CD4-positive, alpha-beta T cell treated with Interleukin-15 for 1 hour (primary cell): ENCODE measurements around the gene FAM118A.
"Not testable (repeated sequence)": the region's sequence is repeated elsewhere in the genome, so short reads cannot be mapped to it uniquely, and the experiment has no call there.

ENCODE experiments used
- DNase-seq: peaks from one replicate; pipeline ENCODE4 v3.0.0-alpha.2; 2020

FAM118A gene

DNA sequence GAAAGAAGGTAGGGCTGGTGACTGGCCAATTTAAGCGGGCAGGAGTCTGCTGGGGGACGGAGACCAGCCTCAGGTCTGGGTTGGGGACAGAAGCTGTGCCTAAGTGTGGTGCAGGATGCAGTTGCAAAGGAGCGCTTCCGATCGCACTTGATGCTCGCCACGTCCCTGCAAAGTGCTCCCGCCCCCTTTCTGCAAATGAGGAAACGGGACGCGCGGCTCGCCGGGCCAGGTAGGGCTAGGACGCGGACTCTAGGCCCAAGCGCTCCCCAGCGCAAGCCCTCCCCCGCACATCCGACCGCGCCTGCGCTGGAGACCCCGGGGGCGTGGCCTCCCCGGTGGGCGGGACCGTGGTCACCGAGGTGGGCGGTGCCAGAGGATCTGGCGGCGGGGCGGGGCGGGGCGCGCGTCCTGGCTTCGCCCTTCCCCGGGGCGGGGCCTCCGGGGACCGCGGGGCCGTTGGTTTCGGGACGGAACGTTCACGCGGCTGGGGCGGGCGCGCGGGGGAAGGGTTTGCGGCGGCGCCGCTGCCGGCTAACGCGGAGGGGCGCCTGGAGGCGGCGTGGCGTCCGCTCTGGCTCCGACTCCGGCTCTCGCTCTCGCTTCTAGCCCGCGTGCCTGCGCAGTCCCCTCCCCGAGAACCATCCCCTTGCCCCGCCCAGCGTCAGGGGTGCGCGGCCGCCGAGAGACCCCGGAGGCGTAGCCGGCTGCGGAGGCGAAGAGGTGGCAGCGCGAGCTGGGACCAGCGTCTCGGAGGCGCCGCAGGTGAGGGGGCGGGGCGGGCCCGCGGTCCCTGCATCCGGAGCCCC lies at the start of gene FAM118A:
Gene FAM118A (plus strand): TSS at position 513 of the 806 bp plus-strand sequence. CDS start 12,446 bp downstream, outside the sequence.
- peak; percentile 92 for DNase-seq

DNA sequence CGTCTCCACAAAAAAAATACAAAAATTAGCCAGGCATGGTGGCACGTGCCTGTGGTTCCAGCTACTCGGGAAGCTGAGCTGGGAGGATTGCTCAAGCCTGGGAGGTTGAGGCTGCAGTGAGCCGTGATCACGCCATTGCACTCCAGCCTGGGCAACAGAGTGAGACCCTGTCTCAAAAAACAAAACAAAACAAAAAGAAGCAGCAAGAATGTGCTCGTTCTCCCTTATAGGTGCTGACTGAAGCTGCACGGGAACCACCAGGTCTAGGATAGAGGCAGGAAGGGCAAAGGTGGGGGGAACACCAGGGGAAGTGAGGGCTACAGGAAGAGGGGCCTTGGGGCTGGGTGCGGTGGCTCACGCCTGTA lies 49.4 kb upstream of the FAM118A start:
- DNase-seq: not testable (repeated sequence)

DNA sequence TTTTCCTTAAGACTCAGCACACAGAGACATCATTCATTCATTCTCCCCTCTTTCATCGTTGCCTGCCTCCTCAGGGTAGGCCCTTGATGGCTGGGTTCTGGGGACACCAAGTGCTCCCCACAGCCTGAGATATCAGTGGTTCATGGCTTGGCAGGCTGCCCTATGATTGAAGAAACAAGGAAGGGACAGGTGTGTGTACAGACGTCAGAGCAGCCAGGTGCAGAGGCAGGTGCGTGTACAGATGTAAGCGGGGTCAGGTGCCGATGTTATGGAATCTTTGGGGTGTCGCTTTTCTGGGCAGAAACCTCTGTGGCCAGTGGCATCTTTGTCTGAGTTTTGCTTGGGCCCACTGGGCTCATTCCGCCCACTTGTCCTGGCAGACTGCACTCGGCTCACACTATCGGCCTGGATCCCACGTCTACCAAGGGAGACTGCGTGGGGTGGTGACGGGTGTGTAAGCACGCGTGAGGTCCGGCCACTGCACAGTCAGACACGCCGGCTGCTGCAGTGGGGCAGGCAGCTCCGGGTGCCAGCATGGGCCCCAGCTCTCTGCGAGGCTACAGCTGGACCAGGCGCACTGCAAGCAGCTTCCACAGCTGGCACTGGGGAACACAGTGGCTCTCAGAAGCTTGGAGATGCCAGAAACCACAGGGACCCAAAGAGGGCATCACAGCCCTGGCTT lies 48.2 kb upstream of the FAM118A start:
- no peak for DNase-seq

DNA sequence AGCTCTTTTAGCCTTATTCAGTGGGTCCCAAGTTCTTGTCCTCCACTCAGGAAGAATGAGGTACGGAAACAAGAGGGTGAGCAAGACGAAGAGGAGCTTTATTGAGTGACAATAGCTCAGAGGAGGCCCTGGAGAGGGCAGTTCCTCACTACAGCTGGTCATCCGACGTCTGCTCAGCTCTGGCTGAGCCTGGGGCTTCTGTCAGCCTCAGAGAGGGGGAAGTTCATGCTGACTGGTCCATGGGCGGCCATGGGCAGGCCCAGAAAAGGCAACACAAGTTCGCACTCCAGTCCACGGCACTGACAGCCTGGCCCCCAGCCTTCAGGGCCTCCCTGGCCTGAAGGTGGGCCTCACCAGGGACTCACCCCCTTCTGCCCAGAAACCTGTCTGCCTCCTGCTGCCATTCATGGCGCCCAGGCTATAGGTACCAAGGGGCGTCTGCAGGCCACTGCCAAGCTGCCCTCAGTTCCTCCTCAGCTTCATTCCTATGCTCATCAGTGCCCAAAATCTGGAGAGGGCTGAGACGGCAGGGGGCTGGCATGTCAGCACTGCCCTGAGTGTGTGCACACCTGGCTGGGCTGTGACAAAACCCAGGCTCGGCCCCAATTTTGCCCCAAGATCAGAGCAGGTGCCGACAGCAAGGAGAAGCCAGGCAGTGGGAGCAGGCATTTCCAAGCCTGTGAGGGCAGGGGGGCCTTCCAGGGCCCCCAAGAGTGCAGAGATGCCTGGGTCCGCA lies 47.4 kb upstream of the FAM118A start:
- peak; percentile 49 for DNase-seq

DNA sequence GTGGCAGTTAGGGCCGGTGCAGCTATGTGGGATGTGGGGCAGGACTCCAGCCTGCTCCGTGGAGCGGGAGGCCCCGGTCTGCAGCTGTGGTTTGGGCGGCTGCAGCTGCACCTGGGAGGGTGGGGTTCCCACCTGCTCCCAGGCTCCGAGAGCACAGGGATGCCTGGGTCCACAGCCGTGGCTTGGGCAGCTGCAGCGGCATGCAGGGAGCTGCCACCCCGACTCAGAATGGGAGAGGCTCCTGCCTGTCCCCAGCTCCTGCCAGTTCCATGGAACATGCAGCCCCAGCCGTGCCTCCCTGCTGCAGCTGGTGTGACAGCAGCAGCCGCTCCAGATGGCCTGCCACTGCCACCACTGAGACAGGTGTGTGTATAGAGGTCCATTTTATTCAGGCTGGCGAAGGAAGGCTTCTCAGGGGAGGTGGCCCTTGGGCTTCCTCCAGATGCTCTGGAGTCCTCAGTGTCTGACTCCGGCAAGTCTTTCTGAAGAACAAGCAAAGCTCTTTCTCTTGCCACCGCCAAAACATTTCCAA lies 46.7 kb upstream of the FAM118A start:
- no peak for DNase-seq

DNA sequence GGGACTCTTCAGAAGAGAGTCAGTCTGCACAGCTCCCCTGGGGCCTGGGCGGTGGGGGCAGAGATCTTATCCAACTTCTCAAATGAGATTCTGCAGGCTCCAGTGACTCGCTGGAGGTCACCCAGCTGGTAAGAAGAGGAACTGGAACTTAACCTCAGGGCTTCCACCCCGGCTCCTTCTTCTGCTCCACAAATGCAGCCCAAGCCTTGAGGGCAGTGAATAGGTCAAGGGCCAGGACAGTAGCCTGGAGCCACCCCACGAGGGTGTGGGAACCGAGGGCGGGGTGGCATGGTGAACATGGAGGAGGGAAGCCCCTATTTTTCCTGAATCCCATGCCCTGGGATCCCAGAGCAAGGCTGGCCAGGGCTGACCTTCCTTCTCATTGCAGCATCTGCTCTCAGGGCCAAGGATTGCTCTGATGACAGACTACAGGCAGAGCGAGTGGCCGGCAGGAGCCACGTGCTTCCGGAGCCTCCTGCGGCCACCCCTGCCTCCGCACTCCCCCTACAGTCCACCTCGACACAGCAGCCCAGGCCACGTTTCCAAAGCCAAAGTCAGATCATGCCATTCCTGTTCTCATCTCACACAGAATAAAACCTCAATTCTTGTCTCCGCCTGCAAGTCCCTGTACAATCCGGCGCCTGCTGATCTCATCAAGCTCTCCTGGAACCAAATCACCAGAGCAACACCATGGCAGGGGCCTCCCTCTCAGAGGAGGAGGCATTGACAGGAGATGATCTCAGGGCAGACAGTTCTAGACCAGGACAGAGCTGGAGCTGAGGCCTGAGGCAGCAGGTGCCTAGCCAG lies 46.1 kb upstream of the FAM118A start:
- DNase-seq: peak; percentile 73

DNA sequence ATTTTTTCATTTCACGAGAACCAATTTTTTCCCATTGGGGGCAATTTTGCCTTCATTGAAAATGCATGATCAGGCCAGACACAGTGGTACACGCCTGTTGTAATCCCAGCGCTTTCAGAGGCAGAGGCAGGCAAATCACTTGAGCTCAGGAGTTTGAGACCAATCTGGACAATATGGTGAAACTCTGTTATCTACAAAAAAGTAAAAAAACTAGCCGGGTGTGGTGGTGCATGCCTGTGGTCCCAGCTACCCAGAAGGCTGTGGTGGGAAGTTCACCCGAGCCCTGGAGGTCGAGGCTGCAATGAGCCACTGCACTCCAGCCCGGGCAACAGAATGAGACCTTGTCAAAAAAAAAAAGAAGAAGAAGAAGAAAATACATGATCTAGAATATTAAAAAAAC lies 44.2 kb upstream of the FAM118A start:
- no peak for DNase-seq

DNA sequence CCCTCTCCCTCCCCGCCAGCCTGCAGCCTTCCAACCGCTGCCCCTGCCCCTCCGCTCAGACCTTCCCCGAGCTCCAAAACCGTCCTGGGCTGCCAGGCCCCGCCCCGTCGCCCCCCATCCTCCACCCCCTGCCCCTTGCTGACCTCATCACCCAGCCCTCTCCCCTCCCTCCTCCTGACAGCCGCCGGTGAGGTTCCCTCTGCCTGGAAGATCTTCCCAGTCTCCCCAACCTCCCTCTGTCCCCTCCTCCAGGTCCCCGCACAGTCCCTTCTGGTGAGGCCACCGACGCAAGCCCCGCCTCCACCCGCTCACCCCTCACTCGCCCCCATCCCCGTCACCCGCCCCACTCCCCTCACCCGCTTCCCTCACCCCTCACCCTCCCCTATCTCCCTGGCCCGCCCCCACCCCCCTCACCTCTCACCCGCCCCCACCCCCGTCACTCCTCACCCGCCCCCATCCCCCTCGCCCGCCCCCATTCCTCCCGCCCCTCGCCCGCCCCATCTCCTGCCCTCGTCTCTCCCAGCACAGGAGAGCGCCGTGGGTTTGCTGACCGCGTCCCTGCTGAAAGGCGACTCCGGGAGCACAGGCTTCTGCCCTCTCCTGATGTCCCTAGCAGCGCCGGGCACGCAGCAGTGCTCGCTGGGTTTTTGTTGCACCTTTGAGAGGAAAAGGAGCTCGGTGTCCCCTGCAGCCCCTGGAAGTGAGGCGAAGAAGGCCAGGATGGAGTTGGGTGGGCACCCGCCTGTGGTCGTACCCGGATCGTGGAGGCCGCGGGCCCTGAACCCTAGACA lies 41.4 kb upstream of the FAM118A start:
- no peak for DNase-seq

DNA sequence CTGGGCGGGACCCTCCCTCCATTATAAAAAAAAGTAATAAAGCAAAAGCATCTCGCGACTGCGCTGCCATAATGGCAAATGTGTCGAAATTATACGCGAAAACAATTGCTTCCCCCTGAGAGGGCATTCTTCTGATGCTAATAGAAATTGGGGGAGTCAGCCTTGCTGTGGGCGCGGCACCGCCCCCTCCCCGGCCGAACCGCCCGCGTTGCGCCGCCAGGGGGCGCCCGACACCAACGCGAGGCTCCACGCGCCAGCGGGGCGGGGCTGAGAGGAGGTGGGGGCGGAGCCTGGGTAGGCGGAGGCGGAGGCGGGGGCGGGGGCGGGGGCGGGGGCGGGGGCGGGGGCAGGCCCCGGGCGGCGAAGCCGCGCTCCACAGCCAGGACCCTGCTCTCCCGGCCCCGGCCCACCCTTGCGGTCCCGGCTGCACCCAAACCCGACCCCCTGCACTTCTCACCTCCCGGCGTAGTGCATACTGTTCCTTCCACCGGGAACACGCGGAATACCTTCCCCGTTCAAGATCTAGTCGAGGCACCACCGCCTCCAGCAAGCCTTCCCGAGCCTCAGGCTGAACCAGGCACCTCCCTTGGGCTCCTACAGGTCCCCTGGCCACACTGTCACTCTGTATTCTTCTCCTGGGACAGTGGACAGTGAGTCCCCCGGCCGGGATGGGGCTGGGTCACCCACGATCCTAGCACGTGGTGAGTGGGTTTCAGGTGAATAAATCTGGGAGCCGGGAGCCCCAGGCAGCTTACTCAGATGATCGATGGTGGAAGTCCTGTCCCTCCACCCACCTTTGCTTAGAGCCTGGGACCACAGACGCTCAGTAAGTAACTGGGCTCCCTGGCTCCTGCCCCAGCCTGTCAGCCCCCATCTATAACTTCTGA lies 40.5 kb upstream of the FAM118A start:
- DNase-seq: peak; percentile 82

DNA sequence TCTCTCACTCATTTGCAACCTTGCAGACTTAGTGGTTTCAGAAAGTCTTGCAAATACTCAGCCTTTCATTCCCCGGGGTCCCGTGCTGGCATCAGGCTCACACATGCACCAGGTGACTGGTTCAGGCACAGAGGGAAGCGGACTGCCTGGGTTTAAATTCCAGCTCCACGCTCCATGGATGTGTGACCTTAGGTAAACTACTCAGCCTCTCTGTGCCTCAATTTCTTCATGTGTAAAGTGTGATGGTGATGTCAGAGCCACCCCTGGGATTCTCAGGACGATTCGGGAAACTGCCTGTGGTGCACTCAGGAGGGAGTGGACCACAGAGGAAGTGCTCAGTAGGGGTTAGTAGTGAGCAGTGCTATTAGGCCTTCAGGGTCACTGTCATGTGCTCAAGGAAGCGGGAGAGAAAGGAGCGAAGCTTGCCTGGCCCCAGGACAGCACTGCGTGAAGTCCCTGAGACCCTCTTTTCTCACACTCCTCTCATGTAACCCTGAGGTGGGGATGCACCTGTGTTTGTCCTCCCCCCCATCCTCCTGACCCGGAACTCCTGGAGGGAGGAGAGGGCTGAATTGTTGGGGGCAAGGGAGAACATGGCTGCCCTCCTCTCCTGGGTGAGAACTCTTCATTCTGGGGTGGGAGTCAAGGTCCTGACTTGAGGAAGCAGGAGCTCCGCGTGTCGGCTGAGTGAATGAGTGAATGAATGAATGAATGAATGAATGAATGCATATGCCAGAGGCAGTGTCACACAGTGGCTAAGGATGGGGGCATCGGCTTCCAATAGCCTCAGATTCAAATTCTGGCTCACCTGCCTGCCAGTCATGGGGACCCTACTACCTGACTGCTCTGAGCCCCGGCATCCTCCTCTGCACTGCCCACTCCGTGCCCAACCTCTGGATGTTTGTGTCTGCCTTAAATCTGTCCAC lies 39.4 kb upstream of the FAM118A start:
- DNase-seq: no peak

DNA sequence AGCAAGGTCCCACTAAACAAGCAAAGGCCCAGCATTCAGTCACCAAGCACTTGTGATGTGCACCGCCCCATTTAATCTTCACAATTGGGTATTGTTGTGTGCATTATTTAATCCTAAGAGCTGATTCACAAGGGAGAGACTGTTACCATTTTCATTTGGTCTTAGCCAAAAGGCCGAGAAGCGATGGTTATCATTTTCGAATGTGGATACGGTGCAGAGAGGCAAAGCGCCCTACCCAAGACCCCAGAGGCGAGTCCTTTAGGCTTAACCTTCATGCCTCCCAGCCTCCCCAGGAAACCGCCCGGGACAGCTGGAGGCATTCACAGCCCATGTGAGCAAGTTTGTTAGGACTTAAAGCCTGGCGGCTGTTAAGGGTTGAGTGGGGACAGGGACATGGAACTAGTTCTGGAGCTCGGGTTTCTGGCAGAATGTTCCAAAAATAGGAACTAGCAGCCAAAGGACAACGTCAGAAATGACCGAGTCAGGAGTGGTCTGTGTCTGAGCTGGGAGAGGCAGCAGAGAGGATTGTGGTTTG lies 38.0 kb upstream of the FAM118A start:
- peak; percentile 30 for DNase-seq

DNA sequence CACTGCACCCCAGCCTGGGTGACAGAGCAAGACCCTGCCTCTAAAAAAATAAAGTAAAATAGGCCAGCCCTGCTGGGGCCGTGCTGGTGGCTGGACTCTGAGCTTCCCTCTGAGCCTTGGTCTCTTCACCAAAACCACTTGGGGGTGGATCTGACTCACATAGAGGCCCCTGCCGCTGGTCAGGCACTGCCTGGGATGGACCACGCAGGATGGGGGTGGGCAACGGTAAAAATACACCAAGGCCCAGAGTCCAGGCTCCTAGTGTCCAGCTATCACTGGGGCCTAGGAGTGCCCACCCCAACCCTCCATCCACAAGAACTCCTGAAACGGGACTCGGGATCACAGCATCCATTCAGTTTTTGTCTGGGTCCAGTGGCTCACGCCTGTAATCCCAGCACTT lies 37.2 kb upstream of the FAM118A start:
- no peak for DNase-seq

DNA sequence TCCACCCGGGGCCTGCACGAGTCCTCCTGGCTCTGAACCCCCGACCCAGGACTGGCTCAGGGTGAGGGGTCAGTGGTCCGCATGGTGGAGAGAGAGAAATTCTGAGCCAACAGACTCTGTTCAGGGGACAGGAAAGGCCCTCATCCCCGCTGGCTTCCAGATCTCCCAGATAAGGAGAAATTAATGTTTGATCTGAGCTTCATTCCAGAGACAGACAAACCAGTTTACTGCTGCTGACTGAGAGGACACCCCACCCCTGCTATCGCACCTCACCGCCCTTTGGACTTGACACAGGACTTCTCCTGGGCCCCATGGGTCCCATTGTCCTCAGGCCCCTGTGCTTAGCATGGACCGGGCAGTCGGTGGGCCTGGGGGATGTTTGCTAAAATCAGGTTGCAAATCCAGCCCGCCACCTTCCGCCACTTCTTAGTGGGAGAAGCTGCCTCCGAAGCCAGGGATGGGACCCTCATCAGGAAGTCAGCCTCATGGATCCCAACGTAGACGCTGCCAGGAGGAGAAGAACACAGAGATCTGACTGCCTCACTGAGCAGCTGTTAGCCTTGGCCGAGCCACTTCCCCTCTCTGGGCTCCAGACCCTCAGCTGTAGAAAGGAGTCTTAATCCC lies 36.2 kb upstream of the FAM118A start:
- no peak for DNase-seq

DNA sequence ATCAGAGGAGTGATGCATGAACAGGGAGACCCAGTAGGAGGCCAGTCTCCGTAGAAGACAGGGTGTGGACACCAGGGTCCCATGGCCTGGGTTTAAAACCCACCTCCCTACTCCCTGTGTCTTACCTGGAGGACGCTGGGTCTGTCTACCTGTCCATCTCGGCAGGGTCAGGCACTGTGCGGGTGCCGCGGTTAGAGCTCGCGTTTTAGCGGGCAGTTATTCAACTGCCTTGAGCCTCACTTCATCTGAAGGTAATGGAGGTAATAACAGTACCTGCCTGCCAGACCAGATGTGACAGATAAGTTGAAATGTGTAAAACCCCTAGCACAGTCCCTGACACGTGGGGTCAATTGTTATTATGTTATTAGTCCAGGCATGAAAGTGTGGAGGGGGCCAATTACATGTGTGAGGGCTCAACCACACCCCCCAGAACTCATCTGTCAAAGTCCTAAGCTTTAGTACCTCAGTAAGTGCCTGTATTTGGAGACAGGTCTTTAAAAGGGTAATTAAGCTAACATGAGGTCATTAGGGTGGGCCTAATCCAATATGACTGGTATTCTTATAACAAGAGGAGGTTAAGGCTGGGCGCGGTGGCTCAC lies 33.1 kb upstream of the FAM118A start:
- no peak for DNase-seq

DNA sequence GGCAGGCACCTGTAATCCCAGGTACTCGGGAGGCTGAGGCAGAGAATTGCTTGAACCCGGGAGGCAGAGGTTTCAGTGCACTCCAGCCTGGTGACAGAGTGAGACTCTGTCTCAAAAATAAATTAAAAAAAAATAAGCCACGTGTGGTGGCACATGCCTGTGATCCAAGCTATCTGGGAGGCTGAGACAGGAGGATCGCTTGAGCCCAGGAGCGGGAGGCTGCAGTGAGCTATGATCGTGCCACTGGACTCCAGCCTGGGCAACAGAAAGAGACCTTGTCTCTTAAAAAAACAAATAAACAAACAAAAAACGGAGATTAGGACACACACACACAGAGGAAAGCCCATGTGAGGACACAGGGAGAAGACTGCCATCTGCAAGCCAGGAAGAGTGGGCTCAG lies 32.0 kb upstream of the FAM118A start:
- DNase-seq: not testable (repeated sequence)

DNA sequence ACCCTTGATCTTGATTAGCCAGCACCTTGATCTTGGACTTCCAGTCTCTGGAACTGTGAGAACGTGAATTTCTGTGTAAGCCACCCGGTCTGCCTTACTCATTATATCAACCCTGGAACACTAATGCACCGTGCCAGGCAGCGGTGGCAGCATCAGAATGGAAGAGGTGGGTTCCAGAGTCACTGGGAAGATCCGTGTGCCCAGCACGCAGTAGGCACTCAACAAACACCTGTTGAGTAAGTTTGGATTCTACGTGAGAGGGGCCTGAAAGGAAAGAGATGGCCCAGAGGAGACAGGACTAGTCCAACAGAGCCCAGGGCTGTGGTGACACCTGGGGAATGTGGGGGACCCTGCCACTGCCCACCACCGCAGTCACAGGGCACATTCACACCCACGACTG lies 31.6 kb upstream of the FAM118A start:
- DNase-seq: no peak

DNA sequence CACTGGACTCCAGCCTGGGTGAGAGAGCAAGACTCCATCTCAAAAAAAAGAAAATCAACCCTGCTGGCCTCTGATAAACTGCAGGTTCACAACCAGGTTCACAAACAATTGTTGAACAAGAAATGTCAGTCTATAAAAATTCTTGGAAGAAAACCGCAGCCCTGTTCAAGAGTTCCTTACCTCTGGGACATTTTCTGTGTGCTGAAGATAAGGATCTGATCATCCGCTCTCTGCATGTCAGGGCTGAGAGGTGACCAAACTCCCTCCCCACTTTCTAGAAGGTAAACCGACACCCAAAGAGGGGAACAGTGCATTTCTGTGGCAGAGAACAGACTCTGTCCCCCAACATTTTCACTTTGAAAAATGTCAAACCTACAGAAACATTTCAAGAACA lies 29.1 kb upstream of the FAM118A start:
- no peak for DNase-seq

DNA sequence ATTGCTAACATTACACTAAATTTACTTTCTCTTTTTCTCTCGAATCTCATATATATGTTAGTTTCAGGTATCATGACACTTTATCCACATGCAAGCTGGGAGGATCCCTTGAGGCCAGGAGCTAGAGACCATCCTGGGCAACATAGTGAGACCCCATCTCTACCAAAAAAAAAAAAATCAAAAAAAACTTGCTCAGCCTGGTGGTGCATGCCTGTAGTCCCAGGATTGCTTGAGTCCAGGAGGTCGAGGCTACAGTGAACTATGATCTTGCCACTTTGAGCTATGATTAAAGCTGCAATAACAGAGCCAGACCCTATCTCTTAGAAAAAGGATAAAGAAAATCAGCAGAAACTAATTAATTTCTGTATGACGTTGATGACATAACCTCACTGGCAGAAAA lies 28.7 kb upstream of the FAM118A start:
- DNase-seq: no peak
